GM23338 (cell line): Measurements from ENCODE around the gene CHAF1B. TPM values are rescaled to one million over a fixed set of nuclear protein-coding genes. Genes with fewer than 3 reads are reported as not detected.

Source experiments
- ATAC-seq: fragments of 200-7000 bp; cut with Tn5 transposase; 3 replicates; pipeline ENCODE4 v1.9.1; 2020
- DNase-seq: peaks from one replicate; pipeline ENCODE4 v3.0.0-alpha.2; 2015; ENCODE audit warnings: low spot score
- H2AFZ ChIP-seq: fragments of 200-600 bp; sonication (generic); 2 replicates; pipeline ENCODE4 v1.8.0; 2016; ENCODE audit warnings: antibody characterized with exemption, mild to moderate bottlenecking, moderate library complexity
- H3F3A ChIP-seq: fragments of 200-600 bp; sonication (generic); replicated peaks from 2 replicates; pipeline ENCODE4 v1.8.0; 2017; ENCODE audit warnings: antibody characterized with exemption, mixed run types, low read depth
- H3K27ac ChIP-seq: fragments of 200-600 bp; sonication (generic); 2 replicates; pipeline ENCODE4 v1.6.1; 2016; ENCODE audit warnings: low read depth
- H3K27me3 ChIP-seq: fragments of 200-600 bp; sonication (generic); 2 replicates; pipeline ENCODE4 v1.8.0; 2016; ENCODE audit warnings: mild to moderate bottlenecking, mixed run types, moderate library complexity; ENCODE audit not compliant: insufficient read depth
- H3K36me3 ChIP-seq: fragments of 200-600 bp; sonication (generic); 2 replicates; pipeline ENCODE4 v1.8.0; 2016; ENCODE audit warnings: mild to moderate bottlenecking; ENCODE audit not compliant: insufficient read depth
- H3K4me1 ChIP-seq: fragments of 200-600 bp; sonication (generic); 2 replicates; pipeline ENCODE4 v1.8.0; 2016; ENCODE audit warnings: mild to moderate bottlenecking, moderate library complexity; ENCODE audit not compliant: insufficient read depth
- H3K4me2 ChIP-seq: fragments of 200-600 bp; sonication (generic); 2 replicates; pipeline ENCODE4 v1.7.1; 2017; ENCODE audit warnings: mixed run types
- H3K4me3 ChIP-seq: fragments of 200-600 bp; sonication (generic); 2 replicates; pipeline ENCODE4 v1.6.1; 2016; ENCODE audit warnings: mixed run types
- H3K79me2 ChIP-seq: fragments of 200-600 bp; sonication (generic); replicated peaks from 2 replicates; pipeline ENCODE4 v1.8.0; 2017; ENCODE audit warnings: mild to moderate bottlenecking; ENCODE audit not compliant: insufficient read depth
- H3K9me2 ChIP-seq: fragments of 200-600 bp; sonication (generic); 2 replicates; pipeline ENCODE4 v1.8.0; 2017; ENCODE audit not compliant: insufficient read depth
- H4K20me1 ChIP-seq: fragments of 200-600 bp; sonication (generic); replicated peaks from 2 replicates; pipeline ENCODE4 v1.8.0; 2017; ENCODE audit warnings: mild to moderate bottlenecking; ENCODE audit not compliant: insufficient read depth
- H3K27ac Mint-ChIP-seq: 2 replicates; pipeline ENCODE4 v1.8.0; 2020; ENCODE audit warnings: inconsistent platforms, mild to moderate bottlenecking, moderate library complexity, mixed read lengths
- H3K27me3 Mint-ChIP-seq: 3 replicates; pipeline ENCODE4 v1.8.0; 2022; ENCODE audit warnings: low read depth, mild to moderate bottlenecking, moderate library complexity, mixed read lengths, inconsistent platforms; ENCODE audit not compliant: insufficient read depth, poor library complexity
- H3K36me3 Mint-ChIP-seq: 3 replicates; pipeline ENCODE4 v1.8.0; 2021; ENCODE audit warnings: low read depth, mild to moderate bottlenecking, inconsistent platforms, moderate library complexity, mixed read lengths
- H3K4me1 Mint-ChIP-seq: 3 replicates; pipeline ENCODE4 v1.8.0; 2020; ENCODE audit warnings: mild to moderate bottlenecking, inconsistent platforms, mixed read lengths
- H3K4me3 Mint-ChIP-seq: 3 replicates; pipeline ENCODE4 v1.8.0; 2021; ENCODE audit warnings: moderate library complexity, mild to moderate bottlenecking, inconsistent platforms, mixed read lengths
- H3K9me3 Mint-ChIP-seq: 3 replicates; pipeline ENCODE4 v1.8.0; 2020; ENCODE audit warnings: moderate library complexity, mild to moderate bottlenecking, inconsistent platforms, mixed read lengths
- CREB1 ChIP-seq: fragments of 250-450 bp; sonication (Bioruptor Pico); IDR thresholded peaks from 2 replicates; pipeline ENCODE4 v1.5.0; 2020; ENCODE audit warnings: low read depth, mild to moderate bottlenecking, moderate library complexity
- EZH2 ChIP-seq: fragments of 200-600 bp; sonication (generic); IDR thresholded peaks from one replicate; pipeline ENCODE4 v1.8.0; 2017; ENCODE audit warnings: antibody characterized with exemption, mild to moderate bottlenecking, low read depth; ENCODE audit not compliant: unreplicated experiment
- EZH2phosphoT487 ChIP-seq: fragments of 200-600 bp; sonication (generic); IDR thresholded peaks from one replicate; pipeline ENCODE4 v1.8.1; 2018; ENCODE audit warnings: antibody characterized with exemption; ENCODE audit not compliant: unreplicated experiment
- JUNB ChIP-seq: IDR thresholded peaks from one replicate; pipeline ENCODE4 v1.6.1; 2016; ENCODE audit warnings: antibody characterized with exemption; ENCODE audit not compliant: unreplicated experiment
- NANOG ChIP-seq: IDR thresholded peaks from 2 replicates; pipeline ENCODE4 v1.6.1; 2016; ENCODE audit warnings: antibody characterized with exemption, borderline replicate concordance
- POLR2AphosphoS5 ChIP-seq: IDR thresholded peaks from 2 replicates; pipeline ENCODE4 v1.6.1; 2016; ENCODE audit warnings: antibody characterized with exemption, low read depth
- STAT1 ChIP-seq: IDR thresholded peaks from one replicate; pipeline ENCODE4 v1.6.1; 2016; ENCODE audit warnings: antibody characterized with exemption; ENCODE audit not compliant: unreplicated experiment
- ZNF114 ChIP-seq: fragments of 250-450 bp; sonication (Bioruptor Pico); IDR thresholded peaks from 2 replicates; pipeline ENCODE4 v1.5.0; 2020; ENCODE audit warnings: mild to moderate bottlenecking, moderate library complexity
- ZNF331 ChIP-seq: fragments of 250-450 bp; sonication (Bioruptor Pico); IDR thresholded peaks from 2 replicates; pipeline ENCODE4 v1.5.0; 2020; ENCODE audit warnings: low read depth, mild to moderate bottlenecking, moderate library complexity
- polyA plus RNA-seq: library from polyadenylated mRNA; unstranded; fragments of >200 nt; fragmentation: Nextera tagmentation; extraction: Ambion mirVana; gene quantifications from 2 replicates; pipeline ENCODE4 v1.2.1, GENCODE V29; 2016
- total RNA-seq: library from RNA; depleted of rRNA; stranded (reverse); fragments of >200 nt; shearing (Covaris generic); gene quantifications from 2 replicates; pipeline ENCODE4 v1.2.3, GENCODE V29; 2014
- TF ChIP-seq, protein P1 (sequence below), 2 experiments: fragments of 200-600 bp in 1 of 2; sonication (generic) in 1 of 2; conservative IDR thresholded peaks; 2 replicates each; pipeline versions ENCODE4 v1.5.1 to v1.6.1; 2016 to 2017; ENCODE audit warnings: antibody characterized with exemption in 2 of 2, low read depth in 2 of 2, mild to moderate bottlenecking in 2 of 2, moderate library complexity in 1 of 2
- TF ChIP-seq, protein P2 (sequence below): IDR thresholded peaks from 2 replicates; pipeline ENCODE4 v1.6.1; 2016; ENCODE audit warnings: antibody characterized with exemption
- TF ChIP-seq, protein P3 (sequence below): IDR thresholded peaks from one replicate; pipeline ENCODE4 v1.6.1; 2018; ENCODE audit warnings: antibody characterized with exemption; ENCODE audit not compliant: unreplicated experiment
- TF ChIP-seq, protein P4 (sequence below): fragments of 250-450 bp; sonication (Bioruptor Pico); IDR thresholded peaks from 2 replicates; pipeline ENCODE4 v1.5.0; 2020; ENCODE audit warnings: mild to moderate bottlenecking, moderate library complexity

The CHAF1B gene
- total and polyA plus RNA-seq, 2 experiments from 2014 or later: 7.9 to 13.1 TPM

DNA sequence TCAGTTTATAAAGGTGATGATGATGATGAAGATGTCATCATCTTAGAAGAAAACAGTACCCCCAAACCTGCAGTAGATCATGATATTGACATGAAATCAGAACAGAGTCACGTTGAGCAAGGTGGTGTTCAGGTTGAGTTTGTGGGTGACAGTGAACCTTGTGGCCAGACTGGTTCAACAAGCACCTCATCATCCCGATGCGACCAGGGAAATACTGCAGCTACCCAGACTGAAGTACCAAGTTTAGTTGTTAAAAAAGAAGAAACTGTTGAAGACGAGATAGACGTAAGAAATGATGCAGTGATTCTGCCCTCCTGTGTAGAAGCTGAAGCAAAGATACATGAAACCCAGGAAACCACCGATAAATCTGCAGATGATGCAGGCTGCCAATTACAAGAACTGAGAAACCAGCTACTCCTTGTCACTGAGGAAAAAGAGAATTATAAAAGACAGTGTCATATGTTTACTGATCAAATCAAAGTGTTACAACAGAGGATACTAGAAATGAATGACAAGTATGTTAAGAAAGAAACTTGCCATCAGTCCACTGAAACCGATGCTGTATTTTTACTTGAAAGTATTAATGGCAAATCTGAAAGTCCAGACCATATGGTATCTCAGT is 16.0 kb upstream of the CHAF1B start:
- H3F3A ChIP-seq: 0 out of 2 replicates have a peak, but pooled peaks cover 5% of the 10 kb centered on the region
- H3K27me3 ChIP-seq: no peaks in the 10 kb centered on the region
- H3K27ac ChIP-seq: no peak overlapping the region
- no peaks in the 10 kb centered on the region for H3K79me2 ChIP-seq
- Mint-ChIP-seq H3K9me3 (no peaks in the 10 kb centered on the region), H3K36me3 (peaks cover 80% of the 10 kb centered on the region), H3K27me3 (peaks cover 2% of the 10 kb centered on the region), H3K27ac (no peak overlapping the region), H3K4me3 (no peak overlapping the region), H3K4me1 (no peaks in the 10 kb centered on the region)
- TF ChIP-seq, protein P1, sequence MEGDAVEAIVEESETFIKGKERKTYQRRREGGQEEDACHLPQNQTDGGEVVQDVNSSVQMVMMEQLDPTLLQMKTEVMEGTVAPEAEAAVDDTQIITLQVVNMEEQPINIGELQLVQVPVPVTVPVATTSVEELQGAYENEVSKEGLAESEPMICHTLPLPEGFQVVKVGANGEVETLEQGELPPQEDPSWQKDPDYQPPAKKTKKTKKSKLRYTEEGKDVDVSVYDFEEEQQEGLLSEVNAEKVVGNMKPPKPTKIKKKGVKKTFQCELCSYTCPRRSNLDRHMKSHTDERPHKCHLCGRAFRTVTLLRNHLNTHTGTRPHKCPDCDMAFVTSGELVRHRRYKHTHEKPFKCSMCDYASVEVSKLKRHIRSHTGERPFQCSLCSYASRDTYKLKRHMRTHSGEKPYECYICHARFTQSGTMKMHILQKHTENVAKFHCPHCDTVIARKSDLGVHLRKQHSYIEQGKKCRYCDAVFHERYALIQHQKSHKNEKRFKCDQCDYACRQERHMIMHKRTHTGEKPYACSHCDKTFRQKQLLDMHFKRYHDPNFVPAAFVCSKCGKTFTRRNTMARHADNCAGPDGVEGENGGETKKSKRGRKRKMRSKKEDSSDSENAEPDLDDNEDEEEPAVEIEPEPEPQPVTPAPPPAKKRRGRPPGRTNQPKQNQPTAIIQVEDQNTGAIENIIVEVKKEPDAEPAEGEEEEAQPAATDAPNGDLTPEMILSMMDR (conservative IDR thresholded peaks at IDR 0.05; ENCODE audit: low read depth in 2 of 2): no peak
- TF ChIP-seq, protein P2, sequence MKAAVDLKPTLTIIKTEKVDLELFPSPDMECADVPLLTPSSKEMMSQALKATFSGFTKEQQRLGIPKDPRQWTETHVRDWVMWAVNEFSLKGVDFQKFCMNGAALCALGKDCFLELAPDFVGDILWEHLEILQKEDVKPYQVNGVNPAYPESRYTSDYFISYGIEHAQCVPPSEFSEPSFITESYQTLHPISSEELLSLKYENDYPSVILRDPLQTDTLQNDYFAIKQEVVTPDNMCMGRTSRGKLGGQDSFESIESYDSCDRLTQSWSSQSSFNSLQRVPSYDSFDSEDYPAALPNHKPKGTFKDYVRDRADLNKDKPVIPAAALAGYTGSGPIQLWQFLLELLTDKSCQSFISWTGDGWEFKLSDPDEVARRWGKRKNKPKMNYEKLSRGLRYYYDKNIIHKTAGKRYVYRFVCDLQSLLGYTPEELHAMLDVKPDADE: no peak
- TF ChIP-seq, protein P3, sequence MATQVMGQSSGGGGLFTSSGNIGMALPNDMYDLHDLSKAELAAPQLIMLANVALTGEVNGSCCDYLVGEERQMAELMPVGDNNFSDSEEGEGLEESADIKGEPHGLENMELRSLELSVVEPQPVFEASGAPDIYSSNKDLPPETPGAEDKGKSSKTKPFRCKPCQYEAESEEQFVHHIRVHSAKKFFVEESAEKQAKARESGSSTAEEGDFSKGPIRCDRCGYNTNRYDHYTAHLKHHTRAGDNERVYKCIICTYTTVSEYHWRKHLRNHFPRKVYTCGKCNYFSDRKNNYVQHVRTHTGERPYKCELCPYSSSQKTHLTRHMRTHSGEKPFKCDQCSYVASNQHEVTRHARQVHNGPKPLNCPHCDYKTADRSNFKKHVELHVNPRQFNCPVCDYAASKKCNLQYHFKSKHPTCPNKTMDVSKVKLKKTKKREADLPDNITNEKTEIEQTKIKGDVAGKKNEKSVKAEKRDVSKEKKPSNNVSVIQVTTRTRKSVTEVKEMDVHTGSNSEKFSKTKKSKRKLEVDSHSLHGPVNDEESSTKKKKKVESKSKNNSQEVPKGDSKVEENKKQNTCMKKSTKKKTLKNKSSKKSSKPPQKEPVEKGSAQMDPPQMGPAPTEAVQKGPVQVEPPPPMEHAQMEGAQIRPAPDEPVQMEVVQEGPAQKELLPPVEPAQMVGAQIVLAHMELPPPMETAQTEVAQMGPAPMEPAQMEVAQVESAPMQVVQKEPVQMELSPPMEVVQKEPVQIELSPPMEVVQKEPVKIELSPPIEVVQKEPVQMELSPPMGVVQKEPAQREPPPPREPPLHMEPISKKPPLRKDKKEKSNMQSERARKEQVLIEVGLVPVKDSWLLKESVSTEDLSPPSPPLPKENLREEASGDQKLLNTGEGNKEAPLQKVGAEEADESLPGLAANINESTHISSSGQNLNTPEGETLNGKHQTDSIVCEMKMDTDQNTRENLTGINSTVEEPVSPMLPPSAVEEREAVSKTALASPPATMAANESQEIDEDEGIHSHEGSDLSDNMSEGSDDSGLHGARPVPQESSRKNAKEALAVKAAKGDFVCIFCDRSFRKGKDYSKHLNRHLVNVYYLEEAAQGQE: no peak
- TF ChIP-seq EZH2 (no peak), JUNB (no peak), POLR2AphosphoS5 (no peak), STAT1 (no peak), EZH2phosphoT487 (no peak), ZNF331 (CRISPR knock-in tag) (no peak), ZNF114 (CRISPR knock-in tag) (no peak), NANOG (no peak), CREB1 (CRISPR knock-in tag) (no peak)
- TF ChIP-seq, protein P4, sequence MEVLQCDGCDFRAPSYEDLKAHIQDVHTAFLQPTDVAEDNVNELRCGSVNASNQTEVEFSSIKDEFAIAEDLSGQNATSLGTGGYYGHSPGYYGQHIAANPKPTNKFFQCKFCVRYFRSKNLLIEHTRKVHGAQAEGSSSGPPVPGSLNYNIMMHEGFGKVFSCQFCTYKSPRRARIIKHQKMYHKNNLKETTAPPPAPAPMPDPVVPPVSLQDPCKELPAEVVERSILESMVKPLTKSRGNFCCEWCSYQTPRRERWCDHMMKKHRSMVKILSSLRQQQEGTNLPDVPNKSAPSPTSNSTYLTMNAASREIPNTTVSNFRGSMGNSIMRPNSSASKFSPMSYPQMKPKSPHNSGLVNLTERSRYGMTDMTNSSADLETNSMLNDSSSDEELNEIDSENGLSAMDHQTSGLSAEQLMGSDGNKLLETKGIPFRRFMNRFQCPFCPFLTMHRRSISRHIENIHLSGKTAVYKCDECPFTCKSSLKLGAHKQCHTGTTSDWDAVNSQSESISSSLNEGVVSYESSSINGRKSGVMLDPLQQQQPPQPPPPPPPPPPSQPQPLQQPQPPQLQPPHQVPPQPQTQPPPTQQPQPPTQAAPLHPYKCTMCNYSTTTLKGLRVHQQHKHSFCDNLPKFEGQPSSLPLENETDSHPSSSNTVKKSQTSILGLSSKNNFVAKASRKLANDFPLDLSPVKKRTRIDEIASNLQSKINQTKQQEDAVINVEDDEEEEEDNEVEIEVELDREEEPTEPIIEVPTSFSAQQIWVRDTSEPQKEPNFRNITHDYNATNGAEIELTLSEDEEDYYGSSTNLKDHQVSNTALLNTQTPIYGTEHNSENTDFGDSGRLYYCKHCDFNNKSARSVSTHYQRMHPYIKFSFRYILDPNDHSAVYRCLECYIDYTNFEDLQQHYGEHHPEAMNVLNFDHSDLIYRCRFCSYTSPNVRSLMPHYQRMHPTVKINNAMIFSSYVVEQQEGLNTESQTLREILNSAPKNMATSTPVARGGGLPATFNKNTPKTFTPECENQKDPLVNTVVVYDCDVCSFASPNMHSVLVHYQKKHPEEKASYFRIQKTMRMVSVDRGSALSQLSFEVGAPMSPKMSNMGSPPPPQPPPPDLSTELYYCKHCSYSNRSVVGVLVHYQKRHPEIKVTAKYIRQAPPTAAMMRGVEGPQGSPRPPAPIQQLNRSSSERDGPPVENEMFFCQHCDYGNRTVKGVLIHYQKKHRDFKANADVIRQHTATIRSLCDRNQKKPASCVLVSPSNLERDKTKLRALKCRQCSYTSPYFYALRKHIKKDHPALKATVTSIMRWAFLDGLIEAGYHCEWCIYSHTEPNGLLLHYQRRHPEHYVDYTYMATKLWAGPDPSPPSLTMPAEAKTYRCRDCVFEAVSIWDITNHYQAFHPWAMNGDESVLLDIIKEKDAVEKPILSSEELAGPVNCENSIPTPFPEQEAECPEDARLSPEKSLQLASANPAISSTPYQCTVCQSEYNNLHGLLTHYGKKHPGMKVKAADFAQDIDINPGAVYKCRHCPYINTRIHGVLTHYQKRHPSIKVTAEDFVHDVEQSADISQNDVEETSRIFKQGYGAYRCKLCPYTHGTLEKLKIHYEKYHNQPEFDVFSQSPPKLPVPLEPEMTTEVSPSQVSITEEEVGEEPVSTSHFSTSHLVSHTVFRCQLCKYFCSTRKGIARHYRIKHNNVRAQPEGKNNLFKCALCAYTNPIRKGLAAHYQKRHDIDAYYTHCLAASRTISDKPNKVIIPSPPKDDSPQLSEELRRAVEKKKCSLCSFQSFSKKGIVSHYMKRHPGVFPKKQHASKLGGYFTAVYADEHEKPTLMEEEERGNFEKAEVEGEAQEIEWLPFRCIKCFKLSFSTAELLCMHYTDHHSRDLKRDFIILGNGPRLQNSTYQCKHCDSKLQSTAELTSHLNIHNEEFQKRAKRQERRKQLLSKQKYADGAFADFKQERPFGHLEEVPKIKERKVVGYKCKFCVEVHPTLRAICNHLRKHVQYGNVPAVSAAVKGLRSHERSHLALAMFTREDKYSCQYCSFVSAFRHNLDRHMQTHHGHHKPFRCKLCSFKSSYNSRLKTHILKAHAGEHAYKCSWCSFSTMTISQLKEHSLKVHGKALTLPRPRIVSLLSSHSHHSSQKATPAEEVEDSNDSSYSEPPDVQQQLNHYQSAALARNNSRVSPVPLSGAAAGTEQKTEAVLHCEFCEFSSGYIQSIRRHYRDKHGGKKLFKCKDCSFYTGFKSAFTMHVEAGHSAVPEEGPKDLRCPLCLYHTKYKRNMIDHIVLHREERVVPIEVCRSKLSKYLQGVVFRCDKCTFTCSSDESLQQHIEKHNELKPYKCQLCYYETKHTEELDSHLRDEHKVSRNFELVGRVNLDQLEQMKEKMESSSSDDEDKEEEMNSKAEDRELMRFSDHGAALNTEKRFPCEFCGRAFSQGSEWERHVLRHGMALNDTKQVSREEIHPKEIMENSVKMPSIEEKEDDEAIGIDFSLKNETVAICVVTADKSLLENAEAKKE (CRISPR knock-in tag): no peak
- no peak overlapping the region for H2AFZ ChIP-seq
- ATAC-seq (no peak), DNase-seq (no peak)
- H3K4me3 ChIP-seq: no peak overlapping the region
- H4K20me1 ChIP-seq: peaks cover 16% of the 10 kb centered on the region; the same call in 1 of the 2 replicates
- H3K4me2 ChIP-seq: no peak overlapping the region
- H3K4me1 ChIP-seq: no peaks in the 10 kb centered on the region
- peaks cover 86% of the 10 kb centered on the region for H3K36me3 ChIP-seq
- no peaks in the 10 kb centered on the region for H3K9me2 ChIP-seq
